Lower leg skin (tissue), 3 donors: ENCODE data around the gene HGFAC.

Experiments used
- CTCF ChIP-seq, 3 donors: fragments of 450-650 bp; IDR thresholded peaks; one replicate each; pipeline ENCODE4 v1.5.1; 2016; ENCODE audit warnings: antibody characterized with exemption in 3 of 3, mild to moderate bottlenecking in 3 of 3, moderate library complexity in 2 of 3
- POLR2A ChIP-seq, 2 donors: fragments of 450-650 bp; IDR thresholded peaks; one replicate each; pipeline ENCODE4 v1.6.1; 2016 to 2017; ENCODE audit warnings: antibody characterized with exemption in 2 of 2, mild to moderate bottlenecking in 1 of 2, moderate library complexity in 1 of 2

GRCh38 chr4:3460926-3461325 is 19.2 kb downstream of the HGFAC start:
- TF ChIP-seq CTCF (IDR thresholded peaks at IDR 0.05) = no peak
- no peak for TF ChIP-seq POLR2A (IDR thresholded peaks at IDR 0.05)
